Ovary (tissue), 9 donors: Measurements from ENCODE around the gene PRR35. TPM values are rescaled to one million over a fixed set of nuclear protein-coding genes. Genes with fewer than 3 reads are reported as not detected.

ENCODE experiments used
- DNase-seq, 5 donors: peaks; one replicate each; pipeline ENCODE4 v3.0.0-alpha.2; 2019 to 2020
- H3K27ac ChIP-seq, 2 donors: fragments of 200-600 bp; one replicate each; pipeline versions ENCODE4 v1.5.1 to v1.8.0; 2019 to 2022
- H3K27me3 ChIP-seq: fragments of 200-600 bp; one replicate; pipeline ENCODE4 v1.8.0; 2022
- H3K36me3 ChIP-seq: fragments of 200-600 bp; sonication (generic); one replicate; pipeline ENCODE4 v1.5.1; 2019
- H3K4me1 ChIP-seq: one replicate; pipeline ENCODE4 v1.8.1; 2013; ENCODE audit warnings: mild to moderate bottlenecking, moderate library complexity; ENCODE audit not compliant: insufficient read depth
- H3K4me3 ChIP-seq: fragments of 200-600 bp; sonication (generic); one replicate; pipeline ENCODE4 v1.5.1; 2017
- H3K9me3 ChIP-seq, 2 donors: fragments of 200-600 bp in 1 of 2; sonication (generic) in 1 of 2; one replicate each; pipeline versions ENCODE4 v1.5.1 to v1.8.1; 2013 to 2019; ENCODE audit warnings: mild to moderate bottlenecking in 1 of 2, moderate library complexity in 1 of 2
- CTCF ChIP-seq, 3 donors: fragments of 450-650 bp in 2 of 3; fragments of 200-600 bp in 1 of 3; IDR thresholded peaks; one replicate each; pipeline versions ENCODE4 v1.5.1 to v1.8.0; 2016 to 2022; ENCODE audit warnings: antibody characterized with exemption in 3 of 3, mild to moderate bottlenecking in 1 of 3
- EP300 ChIP-seq: sonication (generic); formaldehyde crosslinking; IDR thresholded peaks from one replicate; pipeline ENCODE4 v1.6.1; 2017; ENCODE audit warnings: antibody characterized with exemption
- POLR2A ChIP-seq: fragments of 450-650 bp; IDR thresholded peaks from one replicate; pipeline ENCODE4 v1.6.1; 2017; ENCODE audit warnings: antibody characterized with exemption, mild to moderate bottlenecking, moderate library complexity
- WGBS, 3 donors: extraction: QIAGEN DNeasy Blood & Tissue Kit in 1 of 3; methylation state at CpG; one replicate each; pipeline versions ENCODE4 v1.1.5 to v1.1.7; 2013 to 2017; 5-methylcytosine and 5-hydroxymethylcytosine counted together
- intact Hi-C, 4 donors: fragments of 100-400 bp; cut with DNase I; formaldehyde crosslinking; loops; one replicate each; pipeline versions ENCODE4 v1.11.0 to v1.15.1; 2022 to 2023
- polyA plus RNA-seq, 2 donors: library from polyadenylated mRNA; stranded (reverse); fragments of 200-250 nt in 1 of 2; fragments of 350-450 nt in 1 of 2; fragmentation: Illumina TruSeq in 1 of 2; extraction: RNeasy Lipid Tissue Mini Kit (QIAGEN cat#74804) in 1 of 2; gene quantifications; one replicate each; pipeline ENCODE4 v1.2.3, GENCODE V29; 2013 to 2014
- total RNA-seq, 7 donors: library from RNA; depleted of rRNA in 2 of 7; stranded (reverse); fragments of >200 nt in 2 of 7; fragmentation: NEBNext Ultra II Directional in 3 of 7; extraction: Animal tissue kit (Norgen Biotek cat#: 25700) in 3 of 7; gene quantifications; one replicate each; pipeline versions ENCODE4 v1.1.0 to v1.2.4, GENCODE V29; 2016 to 2023
- donor health status: DM: no; HTN: no; CAD: no; lungs with moderate emphysema.
- donor health status: DM: no; HTN: no; CAD: no.
- donor health status: Bipolar disorder and iron deficiency.
- donor health status: DM: yes; HTN: yes; CAD: no.
- donor health status: DM: no; HTN: no; CAD: no.
- donor health status: DM: yes; HTN: yes; CAD: no.

The PRR35 gene
- total and polyA plus RNA-seq, 9 donors, result not detected

GRCh38 chr16:588889-589657, 28.9 kb downstream of the PRR35 start:
- peak; percentile 97 to 99 (median 98) for DNase-seq
- 0 to 1% (median 1%) methylated on average over 90 to 107 of the region's 107 CpGs for WGBS, 3 donors
- TF ChIP-seq POLR2A (peak; percentile 69), CTCF (IDR thresholded peaks at IDR 0.05) (no peak)
- peak overlapping the region; percentile 92 for H3K4me3 ChIP-seq
- H3K4me1 ChIP-seq, result peaks cover 13% of the 10 kb centered on the region
- H3K9me3 ChIP-seq, result no peaks in the 10 kb centered on the region
- intact Hi-C loops, result loop anchor here in 1 of 4 donors (5.0 kb wide), 1 partner anchor 68 kb away; no protein-coding TSS in a partner anchor
- no peaks in the 10 kb centered on the region for H3K36me3 ChIP-seq
- no peaks in the 10 kb centered on the region for H3K27me3 ChIP-seq
- peak overlapping the region; percentile 89 to 97 for H3K27ac ChIP-seq

DNA sequence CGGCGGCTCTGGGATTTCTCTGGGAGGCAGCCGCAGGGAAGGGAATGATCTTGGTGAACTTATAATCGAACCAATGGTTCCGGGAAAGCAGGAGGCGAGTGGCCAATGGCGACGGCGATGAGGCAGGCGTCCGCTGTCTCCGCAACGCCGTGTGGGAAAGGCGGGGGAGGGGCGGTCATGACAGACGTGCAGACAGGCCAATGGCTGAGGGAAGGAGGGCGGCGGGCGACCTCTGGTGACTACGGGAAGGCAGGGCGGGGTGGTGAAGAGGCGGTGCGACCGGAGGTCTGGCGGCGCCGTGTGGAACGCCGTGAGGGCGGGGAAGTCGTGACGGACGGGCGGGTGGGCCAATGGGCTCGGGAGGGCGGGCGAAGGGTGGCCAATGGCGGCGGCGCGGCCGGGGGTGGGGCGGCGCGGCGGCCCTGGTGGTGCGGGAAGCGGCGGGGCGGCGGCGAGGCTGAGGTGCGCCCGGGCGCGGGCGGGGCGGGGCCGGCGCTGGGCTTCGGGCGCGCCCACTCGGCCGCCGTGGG, 29.5 kb downstream of the PRR35 start, which contains the start of gene RAB40C:
Gene RAB40C (plus strand): TSS at position 409 of the 530 bp plus-strand sequence. CDS start 226 bp downstream, outside the sequence.
- Histone ChIP-seq H3K36me3 (no peaks in the 10 kb centered on the region), H3K4me1 (peaks cover 13% of the 10 kb centered on the region), H3K27me3 (no peaks in the 10 kb centered on the region), H3K27ac (peak within 1 kb of the TSS; percentile 89 to 97), H3K4me3 (peak within 1 kb of the TSS; percentile 92), H3K9me3 (no peaks in the 10 kb centered on the region)
- TF ChIP-seq EP300, result peak; percentile 76
- TF ChIP-seq POLR2A, result peak; percentile 42
- peak in 2 of 3 donors; percentile 19 to 54 for TF ChIP-seq CTCF (IDR thresholded peaks at IDR 0.05)
- peak; percentile 99 for DNase-seq
- intact Hi-C loops, result loop anchor here in 3 of 4 donors (5.0 kb wide), 3 partner anchors 38 to 68 kb away; partner anchors contain the start of gene METTL26 (in 1 of the 3)
- 1 to 2% (median 1%) methylated on average over 38 to 61 of the region's 67 CpGs for WGBS, 3 donors

DNA sequence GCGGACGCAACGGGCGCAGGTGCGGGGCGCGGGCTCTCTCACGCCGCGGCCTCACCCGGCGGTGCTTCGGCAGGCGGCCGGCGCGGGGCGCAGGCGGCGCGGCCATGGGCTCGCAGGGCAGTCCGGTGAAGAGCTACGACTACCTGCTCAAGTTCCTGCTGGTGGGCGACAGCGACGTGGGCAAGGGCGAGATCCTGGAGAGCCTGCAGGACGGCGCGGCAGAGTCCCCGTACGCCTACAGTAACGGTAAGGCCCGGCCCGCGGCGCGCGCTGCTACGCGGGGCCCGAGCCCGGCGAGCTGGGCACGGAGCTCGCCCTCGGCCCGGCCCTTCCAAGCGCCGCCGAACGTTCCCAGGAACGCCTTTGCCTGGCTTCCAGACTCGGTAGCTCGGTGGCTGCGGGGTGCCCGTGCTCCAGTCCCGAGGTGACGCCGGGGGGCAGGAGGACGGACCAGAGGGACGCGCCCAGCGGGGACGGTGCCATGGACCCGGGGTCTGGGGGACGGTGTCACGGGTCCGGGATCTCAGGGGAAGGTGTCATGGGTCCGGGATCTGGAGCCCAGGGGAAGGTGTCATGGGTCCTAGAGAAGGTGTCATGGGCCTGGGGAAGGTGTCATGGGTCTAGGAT, 30.1 kb downstream of the PRR35 start:
- Histone ChIP-seq H3K27ac (peak overlapping the region; percentile 41 to 80), H3K4me3 (peak overlapping the region; percentile 86), H3K27me3 (no peaks in the 10 kb centered on the region), H3K4me1 (peaks cover 13% of the 10 kb centered on the region), H3K36me3 (no peaks in the 10 kb centered on the region), H3K9me3 (no peaks in the 10 kb centered on the region)
- 0 to 1% (median 0%) methylated on average over 31 to 71 of the region's 71 CpGs for WGBS, 3 donors
- no peak for TF ChIP-seq POLR2A
- TF ChIP-seq EP300, result no peak
- TF ChIP-seq CTCF (IDR thresholded peaks at IDR 0.05), result no peak
- peak; percentile 43 to 73 (median 62) for DNase-seq
- intact Hi-C loops, result loop anchor here in 2 of 4 donors (5.0 kb wide), 2 partner anchors 37 to 47 kb away; partner anchors contain the start of gene METTL26 (in 1 of the 2)

GRCh38 chr16:590815-591200, 30.6 kb downstream of the PRR35 start:
- Histone ChIP-seq H3K27me3 (no peaks in the 10 kb centered on the region), H3K27ac (no peak overlapping the region), H3K9me3 (no peaks in the 10 kb centered on the region), H3K36me3 (no peaks in the 10 kb centered on the region), H3K4me1 (peaks cover 13% of the 10 kb centered on the region), H3K4me3 (peak overlapping the region; percentile 86)
- TF ChIP-seq POLR2A, result no peak
- TF ChIP-seq EP300, result no peak
- no peak for TF ChIP-seq CTCF (IDR thresholded peaks at IDR 0.05)
- 31 to 46% (median 39%) methylated on average over 10 of the region's 10 CpGs for WGBS, 3 donors
- intact Hi-C loops, result loop anchor here in 2 of 4 donors (5.0 kb wide), 2 partner anchors 36 to 46 kb away; partner anchors contain the start of gene METTL26 (in 1 of the 2)
- no peak for DNase-seq
